Neural cell (in vitro differentiated cells): ENCODE results near the gene HS3ST6. TPM values are rescaled to one million over a fixed set of nuclear protein-coding genes. Genes with fewer than 3 reads are reported as not detected.

Experiments
- H2AFZ ChIP-seq: fragments of 200-600, 300-800 bp; sonication (generic), shearing (Covaris generic); 2 replicates; pipeline ENCODE4 v1.6.0; 2014; ENCODE audit warnings: low read depth, mild to moderate bottlenecking, antibody characterized with exemption, low read length, moderate library complexity
- H3F3A ChIP-seq: fragments of 200-600 bp; shearing (Covaris generic); 2 replicates; pipeline ENCODE4 v1.6.1; 2016; ENCODE audit warnings: mild to moderate bottlenecking, moderate library complexity, mixed read lengths, antibody characterized with exemption, low read length; ENCODE audit not compliant: insufficient read depth, poor library complexity, severe bottlenecking
- H3K27ac ChIP-seq: fragments of 200-600, 300-800 bp; sonication (generic), shearing (Covaris generic); 2 replicates; pipeline ENCODE4 v1.5.1; 2014; ENCODE audit warnings: mild to moderate bottlenecking, low read length, moderate library complexity
- H3K27me3 ChIP-seq: fragments of 300-800, 200-600 bp; sonication (generic), shearing (Covaris generic); 2 replicates; pipeline ENCODE4 v1.6.0; 2014; ENCODE audit warnings: mild to moderate bottlenecking, low read depth, low read length, moderate library complexity; ENCODE audit not compliant: insufficient read depth
- H3K36me3 ChIP-seq: fragments of 300-800, 200-600 bp; sonication (generic), shearing (Covaris generic); 2 replicates; pipeline ENCODE4 v1.5.1; 2014; ENCODE audit warnings: mild to moderate bottlenecking, antibody characterized with exemption, low read length, moderate library complexity; ENCODE audit not compliant: insufficient read depth
- H3K4me2 ChIP-seq: fragments of 300-800, 200-600 bp; sonication (generic), shearing (Covaris generic); 2 replicates; pipeline ENCODE4 v1.6.0; 2014; ENCODE audit warnings: mild to moderate bottlenecking, low read length
- H3K4me3 ChIP-seq: fragments of 300-800, 200-600 bp; sonication (generic), shearing (Covaris generic); 2 replicates; pipeline ENCODE4 v1.5.1; 2014; ENCODE audit warnings: mild to moderate bottlenecking, low read length, moderate library complexity
- H3K79me2 ChIP-seq: fragments of 200-600 bp; shearing (Covaris generic); replicated peaks from 2 replicates; pipeline ENCODE4 v1.6.0; 2014; ENCODE audit warnings: mild to moderate bottlenecking, low read length, moderate library complexity; ENCODE audit not compliant: insufficient read depth
- H3K9ac ChIP-seq: fragments of 300-800, 200-600 bp; sonication (generic), shearing (Covaris generic); 2 replicates; pipeline ENCODE4 v1.6.1; 2016; ENCODE audit warnings: mild to moderate bottlenecking, low read length, mixed read lengths
- H3K9me2 ChIP-seq: fragments of 200-600 bp; shearing (Covaris generic); 2 replicates; pipeline ENCODE4 v1.6.1; 2016; ENCODE audit warnings: mild to moderate bottlenecking, low read length, mixed read lengths; ENCODE audit not compliant: insufficient read depth
- H3K9me3 ChIP-seq: fragments of 200-600, 300-800 bp; sonication (generic), shearing (Covaris generic); 2 replicates; pipeline ENCODE4 v1.6.1; 2016; ENCODE audit warnings: mild to moderate bottlenecking, mixed run types, low read length, moderate library complexity, mixed read lengths
- H4K20me1 ChIP-seq: fragments of 200-600 bp; shearing (Covaris generic); 2 replicates; pipeline ENCODE4 v1.6.1; 2016; ENCODE audit warnings: mild to moderate bottlenecking, mixed run types; ENCODE audit not compliant: insufficient read depth
- EP300 ChIP-seq: fragments of 450-650 bp; conservative IDR thresholded peaks from 2 replicates; pipeline ENCODE4 v1.6.1; 2014; ENCODE audit warnings: antibody characterized with exemption, mild to moderate bottlenecking, moderate library complexity; ENCODE audit not compliant: poor library complexity, severe bottlenecking
- EZH2 ChIP-seq: fragments of 200-600, 300-800 bp; shearing (Covaris generic), sonication (generic); IDR thresholded peaks from 2 replicates; pipeline ENCODE4 v1.6.1; 2014; ENCODE audit warnings: antibody characterized with exemption, low read length, borderline replicate concordance, mild to moderate bottlenecking; ENCODE audit not compliant: insufficient read depth, poor library complexity, severe bottlenecking
- MXI1 ChIP-seq: fragments of 450-650 bp; conservative IDR thresholded peaks from 2 replicates; pipeline ENCODE4 v1.6.1; 2014; ENCODE audit warnings: antibody characterized with exemption, mild to moderate bottlenecking; ENCODE audit not compliant: poor library complexity, severe bottlenecking
- POLR2AphosphoS5 ChIP-seq: IDR thresholded peaks from 2 replicates; pipeline ENCODE4 v1.6.1; 2012
- RAD21 ChIP-seq: fragments of 450-650 bp; conservative IDR thresholded peaks from 2 replicates; pipeline ENCODE4 v1.6.1; 2014; ENCODE audit warnings: antibody characterized with exemption, mild to moderate bottlenecking, moderate library complexity
- SMC3 ChIP-seq: fragments of 450-650 bp; conservative IDR thresholded peaks from 2 replicates; pipeline ENCODE4 v1.6.1; 2014; ENCODE audit warnings: antibody characterized with exemption, mild to moderate bottlenecking, moderate library complexity; ENCODE audit not compliant: poor library complexity
- TAF1 ChIP-seq: IDR thresholded peaks from 2 replicates; pipeline ENCODE4 v1.6.1; 2012; ENCODE audit warnings: low read depth
- polyA plus RNA-seq: library from polyadenylated mRNA; depleted of rRNA; stranded (reverse); fragments of >200 nt; gene quantifications from 2 replicates; pipeline ENCODE4 v1.2.3, GENCODE V29; 2014
- TF ChIP-seq, protein P1 (sequence below): IDR thresholded peaks from 2 replicates; pipeline ENCODE4 v1.6.1; 2012; ENCODE audit warnings: borderline replicate concordance
- TF ChIP-seq, protein P2 (sequence below): fragments of 450-650 bp; IDR thresholded peaks from 2 replicates; pipeline ENCODE4 v1.5.1; 2014; ENCODE audit warnings: antibody characterized with exemption, mild to moderate bottlenecking, moderate library complexity; ENCODE audit not compliant: poor library complexity, severe bottlenecking

Gene HS3ST6
- polyA plus RNA-seq, 1 donor from 2014 or later = not detected

DNA sequence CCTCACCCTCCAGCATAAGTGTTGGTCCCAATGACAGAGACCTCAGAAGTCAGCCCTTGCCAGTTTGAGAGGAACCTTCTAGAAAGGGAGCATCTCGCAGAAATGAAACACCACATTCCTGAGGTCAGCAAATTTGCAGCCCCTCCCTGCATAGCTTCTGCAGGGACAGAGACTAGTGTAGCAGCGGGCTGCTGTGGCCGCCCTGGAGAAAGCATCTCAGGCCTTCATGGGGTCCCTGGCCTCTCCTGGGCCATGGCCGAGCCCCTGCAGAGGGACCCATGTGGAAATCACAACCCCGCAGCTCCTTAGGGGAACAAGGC, 11.4 kb downstream of the HS3ST6 start:
- H3K27me3 ChIP-seq = no peaks in the 10 kb centered on the region
- H3K36me3 ChIP-seq = no peaks in the 10 kb centered on the region
- no peak overlapping the region for H3K9ac ChIP-seq
- no peak overlapping the region for H2AFZ ChIP-seq
- H3K4me2 ChIP-seq = no peak overlapping the region
- no peaks in the 10 kb centered on the region for H3K79me2 ChIP-seq
- no peaks in the 10 kb centered on the region for H3K9me2 ChIP-seq
- H3K4me3 ChIP-seq = no peak overlapping the region
- no peaks in the 10 kb centered on the region for H3K9me3 ChIP-seq
- TF ChIP-seq, protein P1, sequence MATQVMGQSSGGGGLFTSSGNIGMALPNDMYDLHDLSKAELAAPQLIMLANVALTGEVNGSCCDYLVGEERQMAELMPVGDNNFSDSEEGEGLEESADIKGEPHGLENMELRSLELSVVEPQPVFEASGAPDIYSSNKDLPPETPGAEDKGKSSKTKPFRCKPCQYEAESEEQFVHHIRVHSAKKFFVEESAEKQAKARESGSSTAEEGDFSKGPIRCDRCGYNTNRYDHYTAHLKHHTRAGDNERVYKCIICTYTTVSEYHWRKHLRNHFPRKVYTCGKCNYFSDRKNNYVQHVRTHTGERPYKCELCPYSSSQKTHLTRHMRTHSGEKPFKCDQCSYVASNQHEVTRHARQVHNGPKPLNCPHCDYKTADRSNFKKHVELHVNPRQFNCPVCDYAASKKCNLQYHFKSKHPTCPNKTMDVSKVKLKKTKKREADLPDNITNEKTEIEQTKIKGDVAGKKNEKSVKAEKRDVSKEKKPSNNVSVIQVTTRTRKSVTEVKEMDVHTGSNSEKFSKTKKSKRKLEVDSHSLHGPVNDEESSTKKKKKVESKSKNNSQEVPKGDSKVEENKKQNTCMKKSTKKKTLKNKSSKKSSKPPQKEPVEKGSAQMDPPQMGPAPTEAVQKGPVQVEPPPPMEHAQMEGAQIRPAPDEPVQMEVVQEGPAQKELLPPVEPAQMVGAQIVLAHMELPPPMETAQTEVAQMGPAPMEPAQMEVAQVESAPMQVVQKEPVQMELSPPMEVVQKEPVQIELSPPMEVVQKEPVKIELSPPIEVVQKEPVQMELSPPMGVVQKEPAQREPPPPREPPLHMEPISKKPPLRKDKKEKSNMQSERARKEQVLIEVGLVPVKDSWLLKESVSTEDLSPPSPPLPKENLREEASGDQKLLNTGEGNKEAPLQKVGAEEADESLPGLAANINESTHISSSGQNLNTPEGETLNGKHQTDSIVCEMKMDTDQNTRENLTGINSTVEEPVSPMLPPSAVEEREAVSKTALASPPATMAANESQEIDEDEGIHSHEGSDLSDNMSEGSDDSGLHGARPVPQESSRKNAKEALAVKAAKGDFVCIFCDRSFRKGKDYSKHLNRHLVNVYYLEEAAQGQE = no peak
- TF ChIP-seq EP300 (no peak), MXI1 (no peak), SMC3 (no peak), POLR2AphosphoS5 (no peak), TAF1 (no peak), EZH2 (no peak), RAD21 (no peak)
- TF ChIP-seq, protein P2, sequence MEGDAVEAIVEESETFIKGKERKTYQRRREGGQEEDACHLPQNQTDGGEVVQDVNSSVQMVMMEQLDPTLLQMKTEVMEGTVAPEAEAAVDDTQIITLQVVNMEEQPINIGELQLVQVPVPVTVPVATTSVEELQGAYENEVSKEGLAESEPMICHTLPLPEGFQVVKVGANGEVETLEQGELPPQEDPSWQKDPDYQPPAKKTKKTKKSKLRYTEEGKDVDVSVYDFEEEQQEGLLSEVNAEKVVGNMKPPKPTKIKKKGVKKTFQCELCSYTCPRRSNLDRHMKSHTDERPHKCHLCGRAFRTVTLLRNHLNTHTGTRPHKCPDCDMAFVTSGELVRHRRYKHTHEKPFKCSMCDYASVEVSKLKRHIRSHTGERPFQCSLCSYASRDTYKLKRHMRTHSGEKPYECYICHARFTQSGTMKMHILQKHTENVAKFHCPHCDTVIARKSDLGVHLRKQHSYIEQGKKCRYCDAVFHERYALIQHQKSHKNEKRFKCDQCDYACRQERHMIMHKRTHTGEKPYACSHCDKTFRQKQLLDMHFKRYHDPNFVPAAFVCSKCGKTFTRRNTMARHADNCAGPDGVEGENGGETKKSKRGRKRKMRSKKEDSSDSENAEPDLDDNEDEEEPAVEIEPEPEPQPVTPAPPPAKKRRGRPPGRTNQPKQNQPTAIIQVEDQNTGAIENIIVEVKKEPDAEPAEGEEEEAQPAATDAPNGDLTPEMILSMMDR = no peak
- H3F3A ChIP-seq = no peaks in the 10 kb centered on the region
- H3K27ac ChIP-seq = no peak overlapping the region
- H4K20me1 ChIP-seq = no peaks in the 10 kb centered on the region

DNA sequence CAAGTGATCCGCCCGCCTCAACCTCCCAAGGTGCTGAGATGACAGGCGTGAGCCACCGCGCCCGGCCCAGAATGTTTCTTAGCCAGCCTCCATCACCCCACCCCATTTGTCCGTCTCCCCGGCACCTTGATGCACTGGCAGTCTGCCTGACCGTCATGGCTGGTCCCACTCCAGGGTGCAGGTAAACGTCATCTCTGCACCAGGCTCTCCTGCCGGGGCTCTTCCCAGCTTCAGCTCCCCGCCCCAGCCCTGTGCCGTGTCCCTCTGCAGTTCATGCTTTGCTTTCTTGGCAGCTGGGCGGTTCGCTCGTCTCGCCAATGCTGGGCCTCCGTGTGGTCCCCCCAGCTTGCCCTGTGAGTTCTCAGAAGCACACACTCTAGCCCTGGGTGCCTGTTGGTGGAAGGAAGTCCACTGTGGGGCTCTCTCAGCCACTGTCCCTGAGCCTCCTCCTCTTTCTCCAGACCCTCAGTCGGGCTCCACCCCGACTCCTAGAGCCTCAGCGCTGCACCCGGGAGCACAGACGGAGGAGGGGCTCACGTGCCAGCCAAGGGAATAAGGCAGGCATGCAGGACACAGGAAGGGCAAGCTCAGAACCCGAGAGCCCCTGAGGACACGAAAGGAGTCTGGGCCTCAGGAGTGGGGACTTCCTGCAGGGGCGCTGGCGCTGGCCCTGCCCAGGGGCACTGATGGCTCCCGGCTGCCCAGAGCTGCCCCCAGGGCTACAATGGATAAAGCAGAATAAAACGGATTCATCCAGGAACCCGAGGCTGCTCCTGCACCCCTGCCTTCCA, 12.0 kb downstream of the HS3ST6 start:
- Histone ChIP-seq H3K9ac (no peak overlapping the region), H3K9me3 (no peaks in the 10 kb centered on the region), H3K4me3 (no peak overlapping the region), H3K27ac (no peak overlapping the region), H3K4me2 (no peak overlapping the region), H3K27me3 (no peaks in the 10 kb centered on the region), H3F3A (no peaks in the 10 kb centered on the region), H4K20me1 (no peaks in the 10 kb centered on the region), H3K79me2 (no peaks in the 10 kb centered on the region), H3K36me3 (no peaks in the 10 kb centered on the region), H2AFZ (no peak overlapping the region), H3K9me2 (no peaks in the 10 kb centered on the region)
- TF ChIP-seq SMC3 (no peak), MXI1 (no peak), POLR2AphosphoS5 (no peak), EZH2 (no peak), EP300 (no peak), RAD21 (no peak), TAF1 (no peak)
- TF ChIP-seq, protein P2 = no peak
- TF ChIP-seq, protein P1 = no peak
